H9 (cell line): ENCODE results near the gene HRNR. TPM values are rescaled to one million over a fixed set of nuclear protein-coding genes. Genes with fewer than 3 reads are reported as not detected.

Experiments used
- DNase-seq: peaks from one replicate; pipeline ENCODE4 v3.0.0-alpha.2; 2017
- H2AFZ ChIP-seq: one replicate; pipeline ENCODE4 v1.6.1; 2013; ENCODE audit warnings: mild to moderate bottlenecking, low read length, control low read depth, moderate library complexity
- H2AK5ac ChIP-seq: 2 replicates; pipeline ENCODE4 v1.6.1; 2013; ENCODE audit warnings: low read length, control low read depth, mixed read lengths; ENCODE audit not compliant: insufficient read length
- H2BK120ac ChIP-seq: one replicate; pipeline ENCODE4 v1.6.1; 2013; ENCODE audit warnings: low read depth, mild to moderate bottlenecking, low read length, control low read depth, inconsistent platforms; ENCODE audit not compliant: poor library complexity, severe bottlenecking
- H2BK12ac ChIP-seq: 2 replicates; pipeline ENCODE4 v1.6.1; 2013; ENCODE audit warnings: low read length, control low read depth, mixed read lengths, low read depth; ENCODE audit not compliant: insufficient read length
- H2BK15ac ChIP-seq: 2 replicates; pipeline ENCODE4 v1.6.1; 2013; ENCODE audit warnings: low read depth, low read length, control low read depth
- H2BK20ac ChIP-seq: one replicate; pipeline ENCODE4 v1.6.1; 2013; ENCODE audit warnings: low read depth, mild to moderate bottlenecking, low read length, control low read depth, inconsistent platforms; ENCODE audit not compliant: poor library complexity, severe bottlenecking
- H2BK5ac ChIP-seq: 2 replicates; pipeline ENCODE4 v1.6.1; 2013; ENCODE audit warnings: low read length, control low read depth, mixed read lengths; ENCODE audit not compliant: insufficient read length
- H3K14ac ChIP-seq: 2 replicates; pipeline ENCODE4 v1.6.1; 2013; ENCODE audit warnings: low read length, control low read depth; ENCODE audit not compliant: insufficient read depth
- H3K18ac ChIP-seq: 2 replicates; pipeline ENCODE4 v1.6.1; 2013; ENCODE audit warnings: low read depth, mild to moderate bottlenecking, mixed read lengths, low read length, control low read depth; ENCODE audit not compliant: insufficient read length
- H3K23ac ChIP-seq: 2 replicates; pipeline ENCODE4 v1.6.1; 2013; ENCODE audit warnings: low read length, control low read depth, mixed read lengths, low read depth; ENCODE audit not compliant: insufficient read length
- H3K23me2 ChIP-seq: 2 replicates; pipeline ENCODE4 v1.6.1; 2013; ENCODE audit warnings: low read depth, mild to moderate bottlenecking, mixed read lengths, low read length, control low read depth; ENCODE audit not compliant: insufficient read length, poor library complexity, severe bottlenecking
- H3K27ac ChIP-seq: 2 replicates; pipeline ENCODE4 v1.5.1; 2013; ENCODE audit warnings: low read length, control low read depth, mixed read lengths, low read depth; ENCODE audit not compliant: insufficient read length
- H3K27me3 ChIP-seq: 2 replicates; pipeline ENCODE4 v1.6.1; 2013; ENCODE audit warnings: low read length, control low read depth, inconsistent platforms; ENCODE audit not compliant: insufficient read depth
- H3K4ac ChIP-seq: 2 replicates; pipeline ENCODE4 v1.6.1; 2013; ENCODE audit warnings: low read depth, mild to moderate bottlenecking, control low read depth, inconsistent platforms, low read length, moderate library complexity
- H3K4me1 ChIP-seq: 2 replicates; pipeline ENCODE4 v1.6.1; 2013; ENCODE audit warnings: low read length, control low read depth, inconsistent platforms; ENCODE audit not compliant: insufficient read depth
- H3K4me2 ChIP-seq: 2 replicates; pipeline ENCODE4 v1.6.1; 2013; ENCODE audit warnings: low read length, control low read depth, mixed read lengths; ENCODE audit not compliant: insufficient read length, insufficient read depth
- H3K56ac ChIP-seq: 2 replicates; pipeline ENCODE4 v1.6.1; 2013; ENCODE audit warnings: low read depth, mild to moderate bottlenecking, mixed read lengths, low read length, control low read depth; ENCODE audit not compliant: insufficient read length
- H3K79me1 ChIP-seq: 2 replicates; pipeline ENCODE4 v1.6.1; 2013; ENCODE audit warnings: low read depth, mild to moderate bottlenecking, moderate library complexity, low read length, control low read depth, inconsistent platforms; ENCODE audit not compliant: insufficient read depth, poor library complexity, severe bottlenecking
- H3K79me2 ChIP-seq: 2 replicates; pipeline ENCODE4 v1.6.1; 2013; ENCODE audit warnings: low read length, control low read depth, inconsistent platforms; ENCODE audit not compliant: insufficient read depth
- H3K9ac ChIP-seq: 2 replicates; pipeline ENCODE4 v1.6.1; 2013; ENCODE audit warnings: low read length, control low read depth, mixed read lengths; ENCODE audit not compliant: insufficient read length; ENCODE audit errors: extremely low read depth
- H3K9me3 ChIP-seq: one replicate; pipeline ENCODE4 v1.6.1; 2013; ENCODE audit warnings: low read depth, low read length, inconsistent platforms; ENCODE audit not compliant: control insufficient read depth
- H3T11ph ChIP-seq: one replicate; pipeline ENCODE4 v1.6.1; 2013; ENCODE audit warnings: mild to moderate bottlenecking, low read length, control low read depth, inconsistent platforms
- H4K20me1 ChIP-seq: one replicate; pipeline ENCODE4 v1.6.1; 2013; ENCODE audit not compliant: control insufficient read depth, insufficient read length, insufficient read depth
- H4K5ac ChIP-seq: 2 replicates; pipeline ENCODE4 v1.6.1; 2013; ENCODE audit warnings: low read depth, mild to moderate bottlenecking, mixed read lengths, low read length, control low read depth; ENCODE audit not compliant: insufficient read length
- H4K8ac ChIP-seq: replicated peaks from 2 replicates; pipeline ENCODE4 v1.6.1; 2013; ENCODE audit warnings: low read length, control low read depth, mixed read lengths, low read depth; ENCODE audit not compliant: insufficient read length
- H4K91ac ChIP-seq: 2 replicates; pipeline ENCODE4 v1.6.1; 2013; ENCODE audit warnings: low read depth, mild to moderate bottlenecking, moderate library complexity, mixed read lengths, low read length, control low read depth; ENCODE audit not compliant: insufficient read length
- H3K27ac Mint-ChIP-seq, 3 experiments: 2 replicates in 2 of 3; 3 replicates in 1 of 3; pipeline ENCODE4 v1.8.0; 2020 to 2021; ENCODE audit warnings: mixed read lengths in 3 of 3, mild to moderate bottlenecking in 1 of 3, moderate library complexity in 1 of 3
- H3K27me3 Mint-ChIP-seq: 2 replicates; pipeline ENCODE4 v1.8.0; 2021; ENCODE audit warnings: low read depth, mild to moderate bottlenecking, moderate library complexity, mixed read lengths
- H3K36me3 Mint-ChIP-seq, 3 experiments: 2 replicates in 2 of 3; 3 replicates in 1 of 3; pipeline ENCODE4 v1.8.0; 2020 to 2021; ENCODE audit warnings: low read depth in 3 of 3, mixed read lengths in 3 of 3; ENCODE audit not compliant: insufficient read depth in 1 of 3
- H3K4me1 Mint-ChIP-seq, 2 experiments: 2 replicates each; pipeline ENCODE4 v1.8.0; 2020; ENCODE audit warnings: mixed read lengths in 2 of 2
- H3K4me3 Mint-ChIP-seq, 2 experiments: 2 replicates in 1 of 2; 3 replicates in 1 of 2; pipeline ENCODE4 v1.8.0; 2020 to 2021; ENCODE audit warnings: mild to moderate bottlenecking in 2 of 2, mixed read lengths in 2 of 2, moderate library complexity in 1 of 2
- H3K9me3 Mint-ChIP-seq, 2 experiments: 2 replicates in 1 of 2; 3 replicates in 1 of 2; pipeline ENCODE4 v1.8.0; 2020; ENCODE audit warnings: mild to moderate bottlenecking in 2 of 2, mixed read lengths in 2 of 2, moderate library complexity in 1 of 2
- CTCF ChIP-seq: fragments of 200-600 bp; sonication (generic); conservative IDR thresholded peaks from 3 replicates; pipeline ENCODE4 v1.8.0; 2021; ENCODE audit warnings: antibody characterized with exemption, mild to moderate bottlenecking
- WGBS: extraction: QIAGEN DNeasy Blood & Tissue Kit; methylation state at CpG from one replicate; pipeline ENCODE4 v1.1.7; 2013; ENCODE audit warnings: missing lambda C conversion rate, low lambda C conversion rate, mixed read lengths; ENCODE audit not compliant: insufficient read length; ENCODE audit errors: extremely low coverage; 5-methylcytosine and 5-hydroxymethylcytosine counted together
- total RNA-seq: library from RNA; stranded (reverse); gene quantifications from 2 replicates; pipeline ENCODE4 v1.2.1, GENCODE V29; 2021

Gene HRNR
- total RNA-seq, 1 experiment from 2014 or later: not detected

- DNase-seq: no peak
- H3K27me3 Mint-ChIP-seq: no peaks in the 10 kb centered on the region; the same call in 1 of the 2 replicates
- H3K27ac ChIP-seq: no peak overlapping the region
- H2BK12ac ChIP-seq: no peak overlapping the region
- no peaks in the 10 kb centered on the region for H3K79me1 ChIP-seq
- no peaks in the 10 kb centered on the region for H3K79me2 ChIP-seq
- peaks cover 0 to 31% (median 3%) of the 10 kb centered on the region in 3 experiments; a peak in 4 of 7 replicates for H3K36me3 Mint-ChIP-seq
- no peak for TF ChIP-seq CTCF
- no peak overlapping the region for H4K91ac ChIP-seq
- H3K23ac ChIP-seq: no peak overlapping the region
- H3K4me2 ChIP-seq: no peak overlapping the region
- no CpG with 5 or more reads among the region's 1 CpG for WGBS
- no peak overlapping the region for H2BK20ac ChIP-seq
- H2BK120ac ChIP-seq: no peak overlapping the region
- no peak overlapping the region for H3K9ac ChIP-seq
- no peaks in the 10 kb centered on the region for H3K27me3 ChIP-seq
- no peaks in the 10 kb centered on the region for H3K23me2 ChIP-seq
- H3K14ac ChIP-seq: no peak overlapping the region
- no peak overlapping the region for H3K4ac ChIP-seq
- H2BK5ac ChIP-seq: no peak overlapping the region
- no peaks in the 10 kb centered on the region for H3K4me1 ChIP-seq
- no peak overlapping the region for H4K5ac ChIP-seq
- H3K9me3 ChIP-seq: peaks cover 76% of the 10 kb centered on the region
- H3K56ac ChIP-seq: no peak overlapping the region
- no peak overlapping the region for H3K18ac ChIP-seq
- no peak overlapping the region for H3K4me3 Mint-ChIP-seq
- no peak overlapping the region for H2BK15ac ChIP-seq
- H4K8ac ChIP-seq: no peak overlapping the region
- no peak overlapping the region for H2AFZ ChIP-seq
- no peaks in the 10 kb centered on the region for H4K20me1 ChIP-seq
- no peak overlapping the region for H3K27ac Mint-ChIP-seq
- no peak overlapping the region for H3T11ph ChIP-seq
- no peaks in the 10 kb centered on the region for H3K4me1 Mint-ChIP-seq
- H3K9me3 Mint-ChIP-seq: peaks cover 82 to 92% of the 10 kb centered on the region in 2 experiments
- H2AK5ac ChIP-seq: no peak overlapping the region
Observed at GRCh38 chr1:152166966-152167365, 57.0 kb downstream of the HRNR start.
